ENCODE results near the gene SP2. TPM values are rescaled to one million over a fixed set of nuclear protein-coding genes. Genes with fewer than 3 reads are reported as not detected.
"Not testable (repeated sequence)": the region's sequence is repeated elsewhere in the genome, so short reads cannot be mapped to it uniquely, and the experiment has no call there.

The SP2 gene
- total RNA-seq, 1 donor from 2014 or later = 16.9 TPM

DNA sequence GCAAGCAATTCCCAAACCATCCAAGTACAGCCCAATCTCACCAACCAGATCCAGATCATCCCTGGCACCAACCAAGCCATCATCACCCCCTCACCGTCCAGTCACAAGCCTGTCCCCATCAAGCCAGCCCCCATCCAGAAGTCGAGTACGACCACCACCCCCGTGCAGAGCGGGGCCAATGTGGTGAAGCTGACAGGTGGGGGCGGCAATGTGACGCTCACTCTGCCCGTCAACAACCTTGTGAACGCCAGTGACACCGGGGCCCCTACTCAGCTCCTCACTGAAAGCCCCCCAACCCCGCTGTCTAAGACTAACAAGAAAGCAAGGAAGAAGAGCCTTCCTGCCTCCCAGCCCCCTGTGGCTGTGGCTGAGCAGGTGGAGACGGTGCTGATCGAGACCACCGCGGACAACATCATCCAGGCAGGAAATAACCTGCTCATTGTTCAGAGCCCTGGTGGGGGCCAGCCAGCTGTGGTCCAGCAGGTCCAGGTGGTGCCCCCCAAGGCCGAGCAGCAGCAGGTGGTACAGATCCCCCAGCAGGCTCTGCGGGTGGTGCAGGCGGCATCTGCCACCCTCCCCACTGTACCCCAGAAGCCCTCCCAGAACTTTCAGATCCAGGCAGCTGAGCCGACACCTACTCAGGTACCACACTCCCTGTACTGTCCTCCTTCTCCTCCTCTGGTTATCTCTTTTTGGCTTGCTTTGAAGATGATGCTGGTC, 20.6 kb downstream of the SP2 start:
- Mint-ChIP-seq H3K9me3 (no peaks in the 10 kb centered on the region), H3K27ac (no peak overlapping the region), H3K27me3 (no peaks in the 10 kb centered on the region), H3K36me3 (peaks cover 10% of the 10 kb centered on the region), H3K4me1 (ENCODE audit: unreplicated experiment) (no peaks in the 10 kb centered on the region), H3K4me3 (no peak overlapping the region)
- TF ChIP-seq, protein P1, sequence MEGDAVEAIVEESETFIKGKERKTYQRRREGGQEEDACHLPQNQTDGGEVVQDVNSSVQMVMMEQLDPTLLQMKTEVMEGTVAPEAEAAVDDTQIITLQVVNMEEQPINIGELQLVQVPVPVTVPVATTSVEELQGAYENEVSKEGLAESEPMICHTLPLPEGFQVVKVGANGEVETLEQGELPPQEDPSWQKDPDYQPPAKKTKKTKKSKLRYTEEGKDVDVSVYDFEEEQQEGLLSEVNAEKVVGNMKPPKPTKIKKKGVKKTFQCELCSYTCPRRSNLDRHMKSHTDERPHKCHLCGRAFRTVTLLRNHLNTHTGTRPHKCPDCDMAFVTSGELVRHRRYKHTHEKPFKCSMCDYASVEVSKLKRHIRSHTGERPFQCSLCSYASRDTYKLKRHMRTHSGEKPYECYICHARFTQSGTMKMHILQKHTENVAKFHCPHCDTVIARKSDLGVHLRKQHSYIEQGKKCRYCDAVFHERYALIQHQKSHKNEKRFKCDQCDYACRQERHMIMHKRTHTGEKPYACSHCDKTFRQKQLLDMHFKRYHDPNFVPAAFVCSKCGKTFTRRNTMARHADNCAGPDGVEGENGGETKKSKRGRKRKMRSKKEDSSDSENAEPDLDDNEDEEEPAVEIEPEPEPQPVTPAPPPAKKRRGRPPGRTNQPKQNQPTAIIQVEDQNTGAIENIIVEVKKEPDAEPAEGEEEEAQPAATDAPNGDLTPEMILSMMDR (conservative IDR thresholded peaks at IDR 0.05) = no peak
- no peak for DNase-seq (ENCODE audit: extremely low spot score, unreplicated experiment)

DNA sequence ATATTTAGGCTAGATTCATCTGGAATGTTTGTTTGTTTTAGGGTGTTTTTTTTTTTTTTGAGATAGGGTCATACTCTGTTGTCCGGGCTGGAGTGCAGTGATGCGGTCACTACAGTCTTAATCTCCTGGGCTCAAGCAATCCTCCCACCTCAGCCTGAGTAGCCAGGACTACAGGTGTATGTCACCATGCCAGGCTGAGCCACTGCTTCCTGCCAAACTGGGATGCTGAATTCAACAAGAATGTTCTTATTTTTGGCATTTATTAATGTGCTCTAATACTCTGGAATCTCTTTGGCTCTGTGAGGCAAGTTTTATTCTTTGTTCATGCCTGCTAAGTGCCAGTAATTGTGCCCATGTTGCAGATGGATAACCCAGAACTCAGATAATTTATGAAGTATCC, 21.5 kb downstream of the SP2 start:
- DNase-seq (ENCODE audit: extremely low spot score, unreplicated experiment) = no peak
- TF ChIP-seq, protein P1 (conservative IDR thresholded peaks at IDR 0.05) = no peak
- Mint-ChIP-seq H3K27ac (no peak overlapping the region), H3K36me3 (peaks cover 15% of the 10 kb centered on the region), H3K9me3 (no peaks in the 10 kb centered on the region), H3K4me3 (no peak overlapping the region), H3K4me1 (ENCODE audit: unreplicated experiment) (no peaks in the 10 kb centered on the region), H3K27me3 (no peaks in the 10 kb centered on the region)

DNA sequence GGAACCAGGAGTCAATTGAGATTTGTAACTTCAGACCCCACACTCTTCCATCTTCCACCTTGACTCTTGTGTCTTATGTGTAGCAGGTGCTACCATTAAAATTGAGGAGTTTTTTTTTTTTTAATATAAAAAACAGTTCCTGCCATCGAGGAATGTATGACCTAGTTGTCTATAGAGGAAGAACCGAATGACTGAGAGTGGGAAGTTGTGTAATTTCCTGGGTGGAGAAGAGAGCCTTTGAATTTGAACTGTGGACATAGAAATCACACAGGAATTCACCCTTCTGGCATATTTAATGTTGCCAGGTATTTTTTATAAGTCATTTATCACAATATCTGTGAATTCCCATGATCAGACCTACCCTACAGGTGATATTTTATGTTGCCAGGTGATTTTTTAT, 22.0 kb downstream of the SP2 start:
- TF ChIP-seq, protein P1 (conservative IDR thresholded peaks at IDR 0.05) = no peak
- no peaks in the 10 kb centered on the region for H3K4me1 Mint-ChIP-seq (ENCODE audit: unreplicated experiment)
- H3K9me3 Mint-ChIP-seq = no peaks in the 10 kb centered on the region
- H3K27me3 Mint-ChIP-seq = no peaks in the 10 kb centered on the region
- peaks cover 15% of the 10 kb centered on the region for H3K36me3 Mint-ChIP-seq
- DNase-seq (ENCODE audit: extremely low spot score, unreplicated experiment) = no peak
- no peak overlapping the region for H3K27ac Mint-ChIP-seq
- H3K4me3 Mint-ChIP-seq = no peak overlapping the region

DNA sequence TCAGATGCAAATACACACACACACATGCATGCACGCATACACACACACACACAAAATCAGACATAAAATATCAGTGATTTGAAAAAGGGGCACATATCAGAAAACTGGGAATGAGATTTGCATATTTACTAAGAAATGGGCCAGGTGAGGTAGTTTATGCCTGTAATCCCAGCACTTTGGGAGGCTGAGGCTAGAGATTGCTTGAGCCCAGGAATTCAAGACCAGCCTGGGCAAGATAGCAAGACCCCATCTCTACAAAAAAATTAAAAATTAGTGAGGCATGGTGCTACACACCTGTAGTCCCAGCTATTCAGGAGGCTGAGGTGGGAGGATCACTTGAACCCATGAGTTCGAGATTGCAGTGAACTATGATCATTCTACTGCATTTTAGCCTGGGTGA, 23.0 kb downstream of the SP2 start:
- Mint-ChIP-seq H3K4me1 (ENCODE audit: unreplicated experiment) (no peaks in the 10 kb centered on the region), H3K27ac (no peak overlapping the region), H3K27me3 (no peaks in the 10 kb centered on the region), H3K4me3 (no peak overlapping the region), H3K9me3 (no peaks in the 10 kb centered on the region), H3K36me3 (peaks cover 15% of the 10 kb centered on the region)
- TF ChIP-seq, protein P1 (conservative IDR thresholded peaks at IDR 0.05) = no peak
- DNase-seq (ENCODE audit: extremely low spot score, unreplicated experiment) = no peak

DNA sequence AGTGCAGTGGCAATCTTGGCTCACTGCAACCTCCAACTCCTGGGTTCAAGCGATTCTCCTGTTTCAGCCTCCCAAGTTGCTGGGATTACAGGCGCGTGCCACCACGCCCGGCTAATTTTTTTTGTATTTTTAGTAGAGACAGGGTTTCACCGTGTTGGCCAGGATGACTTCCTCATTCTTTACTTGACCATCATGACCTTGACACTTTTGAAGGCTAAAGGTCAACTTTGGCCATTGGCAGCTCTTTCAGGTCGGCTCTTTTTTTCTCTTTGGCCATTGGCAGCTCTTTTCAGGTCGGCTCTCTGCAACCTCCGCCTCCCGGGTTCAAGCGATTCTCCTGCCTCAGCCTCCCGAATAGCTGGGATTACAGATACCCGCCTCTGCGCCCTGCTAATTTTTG, 23.9 kb downstream of the SP2 start:
- not testable (repeated sequence) for H3K9me3 Mint-ChIP-seq, H3K27ac Mint-ChIP-seq

DNA sequence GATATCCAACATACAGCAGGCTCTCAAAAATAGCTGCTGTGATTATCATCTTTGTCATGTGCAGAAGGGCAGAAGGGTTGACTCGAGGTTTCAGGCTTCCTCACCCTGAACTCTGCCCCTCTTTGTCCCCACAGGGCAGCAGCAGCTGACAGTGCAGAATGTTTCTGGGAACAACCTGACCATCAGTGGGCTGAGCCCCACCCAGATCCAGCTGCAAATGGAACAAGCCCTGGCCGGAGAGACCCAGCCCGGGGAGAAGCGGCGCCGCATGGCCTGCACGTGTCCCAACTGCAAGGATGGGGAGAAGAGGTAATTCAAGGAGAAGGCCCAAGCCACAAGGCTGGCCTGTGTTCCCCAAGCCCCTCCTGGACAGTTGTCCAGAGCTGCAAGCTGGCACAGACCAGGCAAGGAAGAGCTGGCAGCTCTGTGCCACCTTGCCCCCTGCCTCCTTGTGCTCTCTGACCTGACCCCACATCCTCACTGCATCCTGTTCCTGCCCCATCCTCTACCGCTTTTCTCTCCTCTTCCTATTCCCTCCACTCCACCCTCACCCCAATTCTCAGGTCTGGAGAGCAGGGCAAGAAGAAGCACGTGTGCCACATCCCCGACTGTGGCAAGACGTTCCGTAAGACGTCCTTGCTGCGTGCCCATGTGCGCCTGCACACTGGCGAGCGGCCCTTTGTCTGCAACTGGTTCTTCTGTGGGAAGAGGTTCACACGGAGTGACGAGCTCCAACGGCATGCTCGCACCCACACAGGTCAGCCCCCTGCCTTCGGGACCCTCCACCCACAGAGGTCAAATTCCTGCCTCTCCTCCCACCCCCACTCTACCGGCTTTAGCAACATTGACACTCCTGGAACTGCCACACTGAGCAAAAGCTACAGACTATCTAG, 29.0 kb downstream of the SP2 start:
- peaks cover 25% of the 10 kb centered on the region for H3K36me3 Mint-ChIP-seq
- DNase-seq (ENCODE audit: extremely low spot score, unreplicated experiment) = no peak
- TF ChIP-seq, protein P1 (conservative IDR thresholded peaks at IDR 0.05) = no peak

More for the DNA sequence above, 23.9 kb downstream of the SP2 start:
- not testable (repeated sequence) for H3K4me3 Mint-ChIP-seq; DNase-seq (ENCODE audit: extremely low spot score, unreplicated experiment); H3K27me3 Mint-ChIP-seq; H3K4me1 Mint-ChIP-seq (ENCODE audit: unreplicated experiment)
- H3K36me3 Mint-ChIP-seq = peaks cover 15% of the 10 kb centered on the region

More for the DNA sequence above, 29.0 kb downstream of the SP2 start:
- Mint-ChIP-seq H3K27ac (no peak overlapping the region), H3K4me3 (no peak overlapping the region), H3K9me3 (no peaks in the 10 kb centered on the region), H3K4me1 (ENCODE audit: unreplicated experiment) (peaks cover 4% of the 10 kb centered on the region), H3K27me3 (no peaks in the 10 kb centered on the region)

Data from type B pancreatic cell (in vitro differentiated cells).